GM12873 (cell line): ENCODE measurements around the gene TEX22.

Experiments used
- CTCF ChIP-seq: IDR thresholded peaks from 2 replicates; pipeline ENCODE4 v1.5.1; 2012; ENCODE audit warnings: low read depth, mild to moderate bottlenecking, moderate library complexity, low read length, control low read depth; ENCODE audit not compliant: insufficient read depth; ENCODE audit errors: missing control alignments

Gene TEX22

GRCh38 chr14:105353136-105353535 lies 45.2 kb upstream of the TEX22 start:
- TF ChIP-seq CTCF: no peak

DNA sequence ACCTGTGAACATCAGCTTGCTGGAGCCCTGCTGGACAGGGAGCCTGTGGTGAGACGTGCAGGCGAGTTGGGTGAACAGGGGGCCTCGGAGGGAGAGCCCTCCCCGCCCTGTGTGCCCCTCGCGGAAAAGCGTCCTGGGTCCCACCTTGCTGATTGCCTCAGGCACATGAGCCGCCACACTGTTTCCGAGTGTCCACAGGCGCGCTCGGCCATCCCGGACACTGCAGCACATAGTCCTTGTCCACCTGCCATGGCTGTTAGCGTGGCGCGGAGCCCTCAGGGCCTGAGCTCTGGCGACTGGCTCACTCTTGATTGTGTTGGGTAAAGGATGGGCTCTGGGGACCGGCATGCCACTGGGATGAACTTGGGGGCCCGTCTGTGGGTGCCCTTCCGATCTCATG lies 43.8 kb upstream of the TEX22 start:
- no peak for TF ChIP-seq CTCF

GRCh38 chr14:105355049-105355575 lies 43.2 kb upstream of the TEX22 start:
- no peak for TF ChIP-seq CTCF

DNA sequence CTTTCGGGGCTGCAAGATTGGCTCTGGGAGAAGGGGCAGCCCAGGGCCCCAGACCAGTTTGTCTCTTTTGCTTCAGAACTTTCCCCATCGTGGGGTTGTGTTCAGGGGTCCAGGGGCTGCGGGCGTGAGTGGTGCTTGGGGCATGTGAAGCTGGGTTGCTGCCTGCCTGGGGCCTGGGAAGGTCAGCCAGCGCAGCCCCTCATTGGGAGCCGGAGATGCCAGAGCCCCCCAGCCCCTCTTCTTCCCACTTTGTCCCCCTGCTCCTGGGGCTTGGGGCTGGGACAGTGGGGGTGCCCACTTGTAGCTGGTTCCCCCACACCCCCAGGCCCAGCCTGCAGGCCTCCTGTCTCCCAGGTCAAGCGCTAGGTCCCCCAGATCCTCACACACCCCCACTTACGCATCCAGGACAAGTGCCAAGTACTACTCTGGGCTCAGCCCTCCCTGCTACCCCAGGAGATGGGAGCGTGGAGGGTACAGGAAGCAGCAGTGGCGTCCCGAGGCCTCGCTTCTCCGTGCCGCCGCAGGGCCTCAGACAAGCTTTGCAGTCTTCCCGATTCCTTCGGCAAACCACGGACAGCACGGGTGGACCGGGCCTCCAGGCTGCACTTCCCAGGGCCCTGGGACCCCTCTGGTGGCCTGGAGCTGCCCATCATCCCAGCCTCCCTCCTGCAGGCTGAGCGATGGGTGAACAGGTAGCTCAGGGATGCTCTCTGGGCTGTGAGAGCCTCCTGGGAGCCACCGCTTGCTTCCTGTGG lies 42.3 kb upstream of the TEX22 start:
- no peak for TF ChIP-seq CTCF

- no peak for TF ChIP-seq CTCF
Measured at GRCh38 chr14:105356927-105357326, 41.4 kb upstream of the TEX22 start.

DNA sequence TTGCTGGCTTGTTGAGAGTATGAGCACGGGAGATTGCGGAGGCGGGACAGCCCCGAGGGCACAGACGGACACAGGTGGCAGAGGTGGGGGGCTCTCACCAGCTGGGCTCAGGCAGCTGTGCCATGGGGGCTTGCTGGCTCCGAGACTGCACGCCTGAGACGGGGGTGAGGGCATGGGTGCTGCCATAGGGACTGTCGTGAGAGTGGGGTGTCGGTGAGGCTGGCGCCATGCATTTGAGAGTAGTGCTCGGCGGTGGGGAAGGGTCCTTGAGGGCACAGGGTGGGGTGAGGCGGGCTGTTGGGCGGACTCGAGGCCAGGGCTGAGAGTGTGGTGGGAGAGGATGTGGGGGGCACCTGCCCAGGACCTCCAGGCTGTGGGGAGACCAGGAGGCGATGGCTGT lies 40.7 kb upstream of the TEX22 start:
- TF ChIP-seq CTCF: no peak

DNA sequence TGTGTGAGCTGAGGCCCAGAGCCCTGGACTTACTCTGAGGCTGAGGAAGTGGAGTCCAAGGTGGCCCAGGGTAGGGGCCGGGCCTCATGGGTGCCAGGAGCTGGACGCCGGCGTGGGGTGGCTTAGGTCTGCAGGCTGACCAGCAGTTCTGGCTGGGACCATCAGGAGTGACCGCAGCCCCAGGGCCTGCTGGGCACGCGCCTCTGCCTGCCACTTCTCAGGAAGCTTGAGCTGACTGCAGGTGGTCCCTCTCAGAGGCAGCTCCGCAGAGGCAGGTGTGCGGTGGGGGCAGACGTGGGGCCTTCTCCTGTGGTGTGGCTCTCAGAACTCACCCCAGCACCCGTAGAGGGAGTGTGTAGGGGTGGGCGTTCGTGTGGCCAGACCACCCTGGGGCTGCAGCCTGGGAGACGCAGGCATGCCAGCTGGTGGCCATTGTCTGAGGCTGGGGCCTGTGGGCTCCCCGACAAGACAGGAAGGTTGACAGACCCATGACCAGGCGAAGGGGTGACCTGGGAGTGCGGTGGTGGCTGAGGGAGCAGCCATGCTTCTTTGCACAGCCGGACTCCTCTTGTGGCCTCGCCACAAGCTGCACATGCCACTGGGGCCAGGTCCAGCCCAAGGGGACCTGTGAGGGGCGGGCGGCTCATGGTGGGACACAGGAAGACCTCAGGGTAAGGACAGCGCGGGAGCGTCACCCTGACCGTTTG lies 40.0 kb upstream of the TEX22 start:
- TF ChIP-seq CTCF: no peak
